ENCODE results near the gene TIMM23B. TPM values are rescaled to one million over a fixed set of nuclear protein-coding genes. Genes with fewer than 3 reads are reported as not detected.
A peak's percentile ranks its signal among the peaks of the same experiment; 100 is the strongest.
"Not testable (repeated sequence)": the region's sequence is repeated elsewhere in the genome, so short reads cannot be mapped to it uniquely, and the experiment has no call there.

TIMM23B gene
- total RNA-seq, 3 donors from 2014 or later (not counting 1 experiment from before 2014, with no cell fraction given): 24.9 to 37.5 (median 27.9) TPM

DNA sequence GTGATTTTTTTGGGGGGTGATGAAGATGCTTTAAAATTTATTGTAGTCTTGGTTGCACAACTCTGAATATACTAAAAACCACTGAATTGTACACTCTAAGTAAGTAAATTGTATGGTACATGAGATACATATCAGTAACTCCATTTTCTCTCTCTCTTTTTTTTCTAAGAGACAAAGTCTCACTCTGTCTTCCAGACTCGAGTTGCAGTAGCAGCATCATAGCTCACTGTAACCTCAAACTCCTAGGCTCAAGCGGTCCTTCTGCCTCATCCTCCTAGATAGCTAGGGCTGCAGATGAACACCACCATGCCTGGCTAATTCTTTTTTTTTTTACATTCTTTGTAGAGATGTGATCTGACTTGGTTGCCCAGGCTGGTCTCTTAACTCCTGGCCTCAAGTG is 6.9 kb downstream of the TIMM23B start:
- H3K27me3 ChIP-seq (ENCODE audit: control insufficient read depth, insufficient read depth, low read length): not testable (repeated sequence)

DNA sequence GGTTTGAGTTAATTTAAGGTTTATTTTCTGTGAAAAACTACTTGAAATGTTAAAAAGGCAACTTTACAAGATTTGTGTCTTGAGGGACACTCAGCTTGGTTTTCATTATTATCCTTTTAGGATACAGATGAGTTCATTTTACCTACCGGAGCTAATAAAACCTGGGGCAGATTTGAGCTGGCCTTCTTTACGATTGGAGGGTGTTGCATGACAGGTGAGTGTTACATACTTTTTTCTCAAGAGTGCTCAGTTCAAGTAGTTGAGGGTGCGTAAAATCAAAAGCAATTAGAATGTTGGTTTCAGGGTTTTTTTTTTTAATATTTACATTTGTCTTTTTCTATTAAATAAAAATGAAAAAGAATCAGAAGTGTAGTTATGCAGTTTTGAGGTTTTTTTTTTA is 10.2 kb downstream of the TIMM23B start:
- H3K27me3 Mint-ChIP-seq (ENCODE audit: low read depth in 2 of 2); intact Hi-C loops (cut with micrococcal nuclease); H3K27ac Mint-ChIP-seq: not testable (repeated sequence)

More for the DNA sequence above, 6.9 kb downstream of the TIMM23B start:
- H3K4me1 ChIP-seq (ENCODE audit: control insufficient read depth, insufficient read depth, low read length); H3K27me3 Mint-ChIP-seq (ENCODE audit: low read depth in 2 of 2); H3K9me3 Mint-ChIP-seq; H3K4me1 Mint-ChIP-seq; DNase-seq; ATAC-seq; H3K4me3 ChIP-seq (ENCODE audit: low read length); H3K36me3 Mint-ChIP-seq; intact Hi-C loops (cut with micrococcal nuclease); H3K4me3 Mint-ChIP-seq; H3K27ac Mint-ChIP-seq; H3K27ac ChIP-seq (ENCODE audit: low read length); H3K9me3 ChIP-seq (ENCODE audit: control insufficient read depth, insufficient read depth, low read length); H3K36me3 ChIP-seq (ENCODE audit: control insufficient read depth, insufficient read depth, low read length): not testable (repeated sequence)
- WGBS (ENCODE audit: insufficient coverage): 91% methylated on average over 2 of the region's 2 CpGs

DNA sequence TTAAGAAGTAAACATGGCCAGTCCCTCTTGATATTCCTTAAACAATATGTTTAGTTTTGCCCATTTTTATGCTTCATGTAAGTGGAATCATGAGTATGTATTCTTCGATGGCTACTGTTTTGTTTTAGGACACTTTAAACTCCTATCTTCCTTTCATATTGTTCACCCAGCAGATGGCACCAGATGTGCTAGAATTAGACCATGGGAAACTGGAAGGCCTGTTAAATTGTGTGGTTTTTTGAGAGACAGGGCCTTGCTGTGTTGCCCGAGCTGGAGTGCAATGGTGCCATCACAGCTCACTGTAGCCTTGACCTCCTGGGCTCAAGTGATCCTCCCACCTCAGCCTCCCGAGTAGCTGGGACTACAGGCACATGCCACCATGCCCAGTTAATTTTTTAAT is 11.3 kb downstream of the TIMM23B start:
- intact Hi-C loops (cut with micrococcal nuclease); H3K36me3 Mint-ChIP-seq; H3K27me3 ChIP-seq (ENCODE audit: control insufficient read depth, insufficient read depth, low read length); H3K4me3 Mint-ChIP-seq; H3K9me3 Mint-ChIP-seq; H3K4me1 ChIP-seq (ENCODE audit: control insufficient read depth, insufficient read depth, low read length); H3K27ac Mint-ChIP-seq; H3K4me3 ChIP-seq (ENCODE audit: low read length); H3K27ac ChIP-seq (ENCODE audit: low read length); DNase-seq; H3K9me3 ChIP-seq (ENCODE audit: control insufficient read depth, insufficient read depth, low read length); H3K27me3 Mint-ChIP-seq (ENCODE audit: low read depth in 2 of 2); H3K4me1 Mint-ChIP-seq: not testable (repeated sequence)
- WGBS (ENCODE audit: insufficient coverage): no CpG with 5 or more reads among the region's 3 CpGs
- peak in 1 of 3 donors; percentile 35 for ATAC-seq
- peaks cover 11% of the 10 kb centered on the region for H3K36me3 ChIP-seq (ENCODE audit: control insufficient read depth, insufficient read depth, low read length)

More for the DNA sequence above, 10.2 kb downstream of the TIMM23B start:
- not testable (repeated sequence) for H3K9me3 ChIP-seq (ENCODE audit: control insufficient read depth, insufficient read depth, low read length); ATAC-seq; H3K4me1 ChIP-seq (ENCODE audit: control insufficient read depth, insufficient read depth, low read length); H3K27ac ChIP-seq (ENCODE audit: low read length); H3K36me3 Mint-ChIP-seq; DNase-seq; H3K36me3 ChIP-seq (ENCODE audit: control insufficient read depth, insufficient read depth, low read length); H3K9me3 Mint-ChIP-seq; H3K27me3 ChIP-seq (ENCODE audit: control insufficient read depth, insufficient read depth, low read length); H3K4me1 Mint-ChIP-seq; H3K4me3 ChIP-seq (ENCODE audit: low read length); H3K4me3 Mint-ChIP-seq
- WGBS (ENCODE audit: insufficient coverage): 95% methylated on average over 2 of the region's 3 CpGs

DNA sequence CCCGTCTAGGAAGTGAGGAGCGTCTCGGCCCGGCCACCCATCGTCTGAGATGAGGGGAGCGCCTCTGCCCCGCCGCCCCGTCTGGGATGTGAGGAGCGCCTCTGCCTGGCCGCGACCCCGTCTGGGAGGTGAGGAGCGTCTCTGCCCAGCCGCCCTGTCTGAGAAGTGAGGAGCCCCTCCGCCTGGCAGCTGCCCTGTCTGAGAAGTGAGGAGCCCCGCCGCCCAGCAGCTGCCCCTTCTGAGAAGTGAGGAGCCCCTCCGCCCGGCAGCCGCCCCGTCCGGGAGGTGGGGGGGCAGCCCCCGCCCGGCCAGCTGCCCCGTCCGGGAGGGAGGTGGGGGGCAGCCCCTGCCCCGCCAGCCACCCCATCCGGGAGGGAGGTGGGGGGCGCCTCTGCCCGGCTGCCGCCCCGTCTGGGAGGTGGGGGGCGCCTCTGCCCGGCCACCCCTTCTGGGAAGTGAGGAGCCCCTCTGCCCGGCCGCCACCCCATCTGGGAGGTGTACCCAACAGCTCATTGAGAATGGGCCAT is 28.5 kb downstream of the TIMM23B start:
- H3K9me3 ChIP-seq (ENCODE audit: control insufficient read depth, insufficient read depth, low read length); H3K4me1 ChIP-seq (ENCODE audit: control insufficient read depth, insufficient read depth, low read length); H3K4me3 ChIP-seq (ENCODE audit: low read length); H3K4me3 Mint-ChIP-seq; H3K9me3 Mint-ChIP-seq; intact Hi-C loops (cut with micrococcal nuclease); ATAC-seq; H3K36me3 ChIP-seq (ENCODE audit: control insufficient read depth, insufficient read depth, low read length); H3K27me3 Mint-ChIP-seq (ENCODE audit: low read depth in 2 of 2); H3K36me3 Mint-ChIP-seq; H3K27ac ChIP-seq (ENCODE audit: low read length); H3K4me1 Mint-ChIP-seq; H3K27ac Mint-ChIP-seq; H3K27me3 ChIP-seq (ENCODE audit: control insufficient read depth, insufficient read depth, low read length); DNase-seq: not testable (repeated sequence)
- 98% methylated on average over 29 of the region's 37 CpGs for WGBS (ENCODE audit: insufficient coverage)

DNA sequence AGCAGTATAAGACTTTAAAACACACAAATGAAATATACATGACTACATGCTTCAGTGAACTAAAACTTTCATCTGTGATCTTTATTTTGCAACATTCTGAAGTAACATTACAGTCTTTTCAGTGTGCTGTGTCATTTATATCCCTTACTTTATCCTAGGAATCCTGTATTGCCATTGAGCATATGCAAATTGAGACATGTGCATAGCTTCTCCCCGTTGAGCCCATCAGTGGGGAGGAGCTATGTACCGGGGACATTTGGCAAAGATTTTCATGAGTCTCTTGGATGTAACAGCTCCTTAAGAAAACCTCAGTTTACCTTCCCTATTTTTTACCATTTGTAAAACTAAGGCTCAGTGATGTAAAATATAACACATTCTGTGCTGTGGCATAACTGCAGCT is 29.6 kb downstream of the TIMM23B start:
- H3K9me3 ChIP-seq (ENCODE audit: control insufficient read depth, insufficient read depth, low read length); H3K27me3 Mint-ChIP-seq (ENCODE audit: low read depth in 2 of 2); ATAC-seq; H3K4me1 Mint-ChIP-seq; intact Hi-C loops (cut with micrococcal nuclease); H3K4me3 Mint-ChIP-seq; H3K36me3 ChIP-seq (ENCODE audit: control insufficient read depth, insufficient read depth, low read length); H3K4me1 ChIP-seq (ENCODE audit: control insufficient read depth, insufficient read depth, low read length); H3K27me3 ChIP-seq (ENCODE audit: control insufficient read depth, insufficient read depth, low read length); H3K27ac ChIP-seq (ENCODE audit: low read length); H3K4me3 ChIP-seq (ENCODE audit: low read length); DNase-seq; H3K27ac Mint-ChIP-seq; H3K36me3 Mint-ChIP-seq; H3K9me3 Mint-ChIP-seq: not testable (repeated sequence)
- no CpG with 5 or more reads among the region's 2 CpGs for WGBS (ENCODE audit: insufficient coverage)

DNA sequence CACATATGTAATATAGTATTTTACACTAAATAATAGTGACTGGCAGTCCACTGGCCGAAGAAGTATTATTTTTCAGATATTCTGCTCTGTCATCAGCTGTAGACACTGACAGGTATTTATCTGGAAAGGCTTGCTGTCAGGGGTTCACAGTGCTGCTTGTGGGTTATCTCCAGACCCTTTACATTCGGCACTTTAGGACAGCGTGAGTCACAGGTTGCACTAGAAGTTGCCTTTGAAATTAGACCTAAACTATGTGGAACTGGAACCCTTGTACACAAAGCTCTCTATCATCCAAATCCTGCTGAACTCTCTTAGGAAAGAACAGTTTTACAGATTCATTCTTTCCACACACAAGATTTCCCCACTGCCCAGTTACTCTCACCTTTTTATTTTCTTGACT is 30.2 kb downstream of the TIMM23B start:
- H3K4me1 ChIP-seq (ENCODE audit: control insufficient read depth, insufficient read depth, low read length); H3K27ac ChIP-seq (ENCODE audit: low read length); H3K27me3 ChIP-seq (ENCODE audit: control insufficient read depth, insufficient read depth, low read length); H3K27ac Mint-ChIP-seq; H3K4me3 ChIP-seq (ENCODE audit: low read length); intact Hi-C loops (cut with micrococcal nuclease); ATAC-seq; H3K4me3 Mint-ChIP-seq; H3K4me1 Mint-ChIP-seq; DNase-seq; H3K9me3 ChIP-seq (ENCODE audit: control insufficient read depth, insufficient read depth, low read length); H3K36me3 Mint-ChIP-seq; H3K9me3 Mint-ChIP-seq; H3K36me3 ChIP-seq (ENCODE audit: control insufficient read depth, insufficient read depth, low read length); H3K27me3 Mint-ChIP-seq (ENCODE audit: low read depth in 2 of 2): not testable (repeated sequence)
- no CpG with 5 or more reads among the region's 3 CpGs for WGBS (ENCODE audit: insufficient coverage)

DNA sequence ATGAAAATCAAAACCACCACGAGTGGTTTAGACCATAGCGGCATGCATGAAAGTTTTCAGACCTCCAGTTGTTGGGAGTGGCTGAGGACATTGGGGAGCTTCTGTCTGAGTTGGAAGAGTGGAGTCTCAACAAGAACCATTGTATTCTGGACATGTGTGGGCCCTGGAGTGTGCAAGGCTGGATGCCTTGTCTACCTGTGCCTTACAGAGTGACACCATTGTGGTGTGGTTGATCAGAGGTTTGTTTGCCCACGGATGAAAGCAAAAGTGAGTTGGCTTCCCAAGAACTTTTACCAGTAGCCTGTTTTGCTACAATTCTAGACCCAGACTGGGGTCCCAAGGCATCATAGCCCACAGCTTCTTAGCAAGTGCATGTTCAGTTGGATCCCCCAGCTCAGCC is 35.9 kb downstream of the TIMM23B start:
- H3K27me3 ChIP-seq (ENCODE audit: control insufficient read depth, insufficient read depth, low read length); H3K4me3 ChIP-seq (ENCODE audit: low read length); H3K27ac Mint-ChIP-seq; ATAC-seq; H3K9me3 ChIP-seq (ENCODE audit: control insufficient read depth, insufficient read depth, low read length); H3K36me3 ChIP-seq (ENCODE audit: control insufficient read depth, insufficient read depth, low read length); DNase-seq; H3K4me3 Mint-ChIP-seq; H3K27ac ChIP-seq (ENCODE audit: low read length); H3K27me3 Mint-ChIP-seq (ENCODE audit: low read depth in 2 of 2); H3K4me1 Mint-ChIP-seq; H3K4me1 ChIP-seq (ENCODE audit: control insufficient read depth, insufficient read depth, low read length); intact Hi-C loops (cut with micrococcal nuclease); H3K36me3 Mint-ChIP-seq; H3K9me3 Mint-ChIP-seq: not testable (repeated sequence)
- WGBS (ENCODE audit: insufficient coverage): no CpG with 5 or more reads among the region's 3 CpGs

DNA sequence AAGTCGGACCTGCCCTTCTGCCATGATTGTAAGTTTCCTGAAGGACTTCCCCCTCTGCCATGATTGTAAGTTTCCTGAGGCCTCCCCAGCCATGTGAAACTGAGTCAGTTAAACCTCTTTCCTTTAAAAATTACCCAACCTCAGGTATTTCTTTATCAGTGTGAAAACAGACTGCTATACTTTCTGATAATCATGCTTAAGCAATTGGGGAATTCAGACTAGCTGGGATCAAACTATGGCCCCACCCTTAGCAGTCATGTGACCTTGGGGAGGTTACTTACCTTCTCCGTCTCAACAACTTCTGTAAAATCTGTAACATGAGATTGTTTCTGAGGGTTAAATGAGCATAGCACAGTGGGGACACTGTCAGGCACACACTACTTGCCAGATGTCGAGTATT is 45.4 kb downstream of the TIMM23B start:
- H3K27ac ChIP-seq (ENCODE audit: low read length); H3K4me3 ChIP-seq (ENCODE audit: low read length); H3K9me3 ChIP-seq (ENCODE audit: control insufficient read depth, insufficient read depth, low read length); H3K27ac Mint-ChIP-seq; ATAC-seq; H3K27me3 Mint-ChIP-seq (ENCODE audit: low read depth in 2 of 2); H3K4me1 ChIP-seq (ENCODE audit: control insufficient read depth, insufficient read depth, low read length); DNase-seq; H3K27me3 ChIP-seq (ENCODE audit: control insufficient read depth, insufficient read depth, low read length); H3K4me3 Mint-ChIP-seq; H3K9me3 Mint-ChIP-seq; H3K4me1 Mint-ChIP-seq; H3K36me3 Mint-ChIP-seq; intact Hi-C loops (cut with micrococcal nuclease); H3K36me3 ChIP-seq (ENCODE audit: control insufficient read depth, insufficient read depth, low read length): not testable (repeated sequence)
- WGBS (ENCODE audit: insufficient coverage): 92% methylated on average over 1 of the region's 3 CpGs

Data from natural killer cell (primary cell).